Activated B cell treated with CpG ODN at 0.5 μM for 24 hours (primary cell): ENCODE measurements around the gene CDH12. TPM values are rescaled to one million over a fixed set of nuclear protein-coding genes. Genes with fewer than 3 reads are reported as not detected.

Source experiments
- ATAC-seq: fragments of 200-7000 bp; cut with Tn5 transposase; one replicate; pipeline ENCODE4 v1.10.0; 2021; ENCODE audit warnings: low read depth, mild to moderate bottlenecking, moderate library complexity
- CTCF ChIA-PET: fragments of 350-600 bp; sonication (Branson Sonifier 250); formaldehyde crosslinking; loops from one replicate; lab custom pipeline; 2021; ENCODE audit warnings: antibody characterized with exemption; lab: Charles Lee
- POLR2A ChIA-PET: fragments of 350-600 bp; sonication (Branson Sonifier 250); formaldehyde crosslinking; loops from one replicate; lab custom pipeline; 2021; ENCODE audit warnings: antibody characterized with exemption; lab: Charles Lee
- DNase-seq: peaks from one replicate; pipeline ENCODE4 v3.0.0; 2022
- H3K27ac Mint-ChIP-seq: one replicate; pipeline ENCODE4 v1.8.0; 2020; ENCODE audit warnings: mixed read lengths
- H3K27me3 Mint-ChIP-seq: one replicate; pipeline ENCODE4 v1.8.0; 2021; ENCODE audit warnings: mixed read lengths
- H3K36me3 Mint-ChIP-seq: one replicate; pipeline ENCODE4 v1.8.0; 2021; ENCODE audit warnings: low read depth, mixed read lengths
- H3K4me1 Mint-ChIP-seq: one replicate; pipeline ENCODE4 v1.8.0; 2021; ENCODE audit warnings: mixed read lengths
- H3K4me3 Mint-ChIP-seq: one replicate; pipeline ENCODE4 v1.8.0; 2020; ENCODE audit warnings: mild to moderate bottlenecking, mixed read lengths
- H3K9me3 Mint-ChIP-seq: one replicate; pipeline ENCODE4 v1.8.0; 2020; ENCODE audit warnings: mixed read lengths
- intact Hi-C: fragments of 100-400 bp; cut with micrococcal nuclease; formaldehyde crosslinking; loops from one replicate; pipeline ENCODE4 v1.15.1; 2024
- total RNA-seq: library from RNA; stranded (reverse); gene quantifications from 2 replicates; pipeline ENCODE4 v1.2.3, GENCODE V29; 2022
- TF ChIP-seq, protein P1 (sequence below): fragments of 200-600 bp; IDR thresholded peaks from one replicate; pipeline ENCODE4 v1.8.0; 2022; ENCODE audit warnings: antibody characterized with exemption, mild to moderate bottlenecking

The CDH12 gene
- total RNA-seq, 1 donor from 2014 or later: not detected

DNA sequence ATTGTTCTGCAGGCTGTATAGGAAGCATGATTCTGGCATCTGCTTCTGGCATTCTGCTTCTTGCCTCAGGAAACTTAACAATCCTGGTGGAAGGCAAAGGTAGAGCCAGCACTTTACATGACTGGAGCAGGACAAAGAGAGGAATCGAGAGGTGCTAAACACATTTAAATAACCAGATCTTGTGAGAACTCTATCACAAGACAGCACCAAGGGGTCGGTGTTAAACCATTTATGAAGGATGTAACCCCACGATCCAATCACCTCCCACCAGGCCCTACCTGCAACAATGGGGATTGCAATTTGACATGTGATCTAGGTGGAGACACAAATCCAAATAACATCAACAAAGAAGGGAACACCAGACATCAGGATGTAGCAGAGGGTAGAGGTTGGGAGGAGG lies 221.5 kb downstream of the CDH12 start:
- H3K4me1 Mint-ChIP-seq: no peaks in the 10 kb centered on the region
- TF ChIP-seq, protein P1, sequence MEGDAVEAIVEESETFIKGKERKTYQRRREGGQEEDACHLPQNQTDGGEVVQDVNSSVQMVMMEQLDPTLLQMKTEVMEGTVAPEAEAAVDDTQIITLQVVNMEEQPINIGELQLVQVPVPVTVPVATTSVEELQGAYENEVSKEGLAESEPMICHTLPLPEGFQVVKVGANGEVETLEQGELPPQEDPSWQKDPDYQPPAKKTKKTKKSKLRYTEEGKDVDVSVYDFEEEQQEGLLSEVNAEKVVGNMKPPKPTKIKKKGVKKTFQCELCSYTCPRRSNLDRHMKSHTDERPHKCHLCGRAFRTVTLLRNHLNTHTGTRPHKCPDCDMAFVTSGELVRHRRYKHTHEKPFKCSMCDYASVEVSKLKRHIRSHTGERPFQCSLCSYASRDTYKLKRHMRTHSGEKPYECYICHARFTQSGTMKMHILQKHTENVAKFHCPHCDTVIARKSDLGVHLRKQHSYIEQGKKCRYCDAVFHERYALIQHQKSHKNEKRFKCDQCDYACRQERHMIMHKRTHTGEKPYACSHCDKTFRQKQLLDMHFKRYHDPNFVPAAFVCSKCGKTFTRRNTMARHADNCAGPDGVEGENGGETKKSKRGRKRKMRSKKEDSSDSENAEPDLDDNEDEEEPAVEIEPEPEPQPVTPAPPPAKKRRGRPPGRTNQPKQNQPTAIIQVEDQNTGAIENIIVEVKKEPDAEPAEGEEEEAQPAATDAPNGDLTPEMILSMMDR: no peak
- H3K4me3 Mint-ChIP-seq: no peak overlapping the region
- intact Hi-C loops: no loop called here
- H3K9me3 Mint-ChIP-seq: no peaks in the 10 kb centered on the region
- CTCF ChIA-PET: no interaction called here
- H3K36me3 Mint-ChIP-seq: no peaks in the 10 kb centered on the region
- POLR2A ChIA-PET: no interaction called here
- no peak for ATAC-seq
- DNase-seq: no peak
- H3K27me3 Mint-ChIP-seq: no peaks in the 10 kb centered on the region
- no peak overlapping the region for H3K27ac Mint-ChIP-seq

DNA sequence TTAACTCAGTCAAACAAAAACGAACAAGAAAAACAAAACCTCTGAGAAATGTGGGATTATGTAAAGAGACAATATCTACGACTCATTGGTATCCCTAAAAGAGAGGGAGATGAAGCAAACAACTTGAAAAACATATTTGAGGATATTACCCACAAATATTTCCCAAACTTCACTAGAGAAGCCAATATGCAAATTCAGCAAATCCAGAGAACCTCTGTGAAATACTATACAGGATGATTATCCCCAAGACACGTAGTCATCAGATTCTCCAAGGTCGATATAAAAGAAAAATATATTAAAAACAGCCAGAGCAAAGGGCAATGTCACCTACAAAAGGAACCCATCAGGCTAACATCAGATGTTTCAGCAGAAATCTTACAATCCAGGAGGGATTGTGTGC lies 226.1 kb downstream of the CDH12 start:
- Mint-ChIP-seq H3K4me3 (no peak overlapping the region), H3K4me1 (no peaks in the 10 kb centered on the region), H3K27me3 (no peaks in the 10 kb centered on the region), H3K9me3 (peaks cover 10% of the 10 kb centered on the region), H3K27ac (no peak overlapping the region), H3K36me3 (no peaks in the 10 kb centered on the region)
- no peak for DNase-seq
- POLR2A ChIA-PET: no interaction called here
- TF ChIP-seq, protein P1: no peak
- intact Hi-C loops: no loop called here
- CTCF ChIA-PET: no interaction called here
- ATAC-seq: no peak

DNA sequence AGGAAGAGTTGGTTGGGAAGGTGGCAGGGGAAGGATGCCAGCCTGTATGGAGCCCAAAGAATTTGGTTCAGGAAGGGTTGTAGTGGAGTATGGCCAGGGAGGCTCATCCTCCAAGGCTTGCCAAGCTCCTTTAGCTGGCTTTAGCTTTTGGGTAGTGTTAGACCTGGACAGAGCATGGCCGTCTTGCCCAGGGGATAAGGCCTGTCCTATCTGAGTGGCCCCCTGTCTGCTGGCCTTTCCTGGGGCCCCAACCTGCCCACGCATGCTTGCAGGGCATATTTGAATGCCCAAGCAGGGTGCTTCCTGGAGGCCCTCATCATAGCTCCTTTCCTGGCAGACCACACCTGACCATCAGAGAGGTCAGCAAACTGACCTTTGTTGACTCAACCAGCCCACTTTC lies 227.7 kb downstream of the CDH12 start:
- intact Hi-C loops: no loop called here
- H3K27ac Mint-ChIP-seq: no peak overlapping the region
- H3K36me3 Mint-ChIP-seq: no peaks in the 10 kb centered on the region
- no peaks in the 10 kb centered on the region for H3K4me1 Mint-ChIP-seq
- ChIA-PET POLR2A (no interaction called here), CTCF (no interaction called here)
- peaks cover 11% of the 10 kb centered on the region for H3K9me3 Mint-ChIP-seq
- no peak overlapping the region for H3K4me3 Mint-ChIP-seq
- ATAC-seq (no peak), DNase-seq (no peak)
- no peaks in the 10 kb centered on the region for H3K27me3 Mint-ChIP-seq
- TF ChIP-seq, protein P1: no peak

DNA sequence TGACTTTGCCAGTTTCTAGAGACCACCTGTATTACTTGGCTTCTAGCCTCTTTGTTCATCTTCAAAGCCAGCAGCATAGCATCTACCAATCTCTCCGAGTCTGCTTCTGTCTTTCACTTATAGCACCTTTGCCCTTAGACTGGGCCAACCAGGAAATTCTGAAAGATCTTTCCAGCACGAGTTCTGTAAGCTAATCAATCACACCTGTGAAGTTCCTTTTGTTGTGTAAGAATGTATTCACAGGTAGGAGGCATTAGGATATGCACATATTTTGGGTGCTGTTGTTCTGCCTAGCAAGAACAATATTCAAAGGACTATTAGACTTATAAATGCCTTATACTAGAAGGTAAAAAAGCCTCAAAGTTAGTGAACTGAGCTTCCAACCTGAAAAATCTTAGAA lies 232.1 kb downstream of the CDH12 start:
- TF ChIP-seq, protein P1: no peak
- Mint-ChIP-seq H3K36me3 (no peaks in the 10 kb centered on the region), H3K9me3 (peaks cover 11% of the 10 kb centered on the region), H3K27me3 (no peaks in the 10 kb centered on the region), H3K27ac (no peak overlapping the region), H3K4me3 (no peak overlapping the region), H3K4me1 (no peaks in the 10 kb centered on the region)
- ChIA-PET CTCF (no interaction called here), POLR2A (no interaction called here)
- ATAC-seq: no peak
- intact Hi-C loops: no loop called here
- no peak for DNase-seq

DNA sequence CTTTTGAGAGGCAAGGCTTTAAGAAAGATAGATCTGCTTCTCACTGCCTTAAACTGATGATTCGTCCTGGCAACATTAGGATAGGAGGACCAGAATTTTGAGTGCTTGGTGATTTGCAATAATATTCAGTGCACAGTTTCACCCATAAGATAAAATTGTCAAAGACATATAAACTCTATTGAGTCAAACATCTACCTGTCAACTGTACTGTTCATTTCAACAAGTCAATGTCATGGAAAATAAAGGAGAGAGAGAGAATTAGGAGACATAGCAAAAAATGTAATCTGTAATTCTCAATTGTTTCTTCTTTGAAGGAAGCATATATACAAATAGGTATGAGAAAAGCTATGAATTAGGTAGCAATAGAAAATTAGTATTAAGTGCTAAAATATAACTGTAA lies 237.2 kb downstream of the CDH12 start:
- ChIA-PET POLR2A (no interaction called here), CTCF (no interaction called here)
- peaks cover 2% of the 10 kb centered on the region for H3K9me3 Mint-ChIP-seq
- H3K4me1 Mint-ChIP-seq: no peaks in the 10 kb centered on the region
- ATAC-seq (no peak), DNase-seq (no peak)
- TF ChIP-seq, protein P1: no peak
- H3K27ac Mint-ChIP-seq: no peak overlapping the region
- no peak overlapping the region for H3K4me3 Mint-ChIP-seq
- no peaks in the 10 kb centered on the region for H3K27me3 Mint-ChIP-seq
- H3K36me3 Mint-ChIP-seq: no peaks in the 10 kb centered on the region
- intact Hi-C loops: no loop called here
